Subcutaneous abdominal adipose tissue (tissue), 5 donors: ENCODE measurements around the gene TGM3.

Experiments
- H3K27ac ChIP-seq: one replicate; pipeline ENCODE4 v1.7.0; 2013; ENCODE audit warnings: low read depth, mild to moderate bottlenecking, inconsistent platforms, low read length, moderate library complexity
- H3K27me3 ChIP-seq, 5 donors: one replicate each; pipeline ENCODE4 v1.7.0; 2013; ENCODE audit warnings: low read length in 5 of 5, inconsistent platforms in 1 of 5; ENCODE audit not compliant: control insufficient read depth in 5 of 5, insufficient read depth in 4 of 5
- H3K36me3 ChIP-seq, 5 donors: one replicate each; pipeline ENCODE4 v1.7.0; 2013; ENCODE audit warnings: low read length in 5 of 5; ENCODE audit not compliant: control insufficient read depth in 5 of 5, insufficient read depth in 5 of 5
- H3K4me1 ChIP-seq, 5 donors: one replicate each; pipeline ENCODE4 v1.7.0; 2013; ENCODE audit warnings: low read length in 5 of 5, mild to moderate bottlenecking in 3 of 5, moderate library complexity in 1 of 5; ENCODE audit not compliant: control insufficient read depth in 5 of 5, insufficient read depth in 5 of 5
- H3K4me3 ChIP-seq, 5 donors: one replicate each; pipeline ENCODE4 v1.7.0; 2013; ENCODE audit warnings: low read length in 5 of 5, low read depth in 1 of 5
- H3K9ac ChIP-seq, 5 donors: one replicate each; pipeline ENCODE4 v1.7.0; 2013; ENCODE audit warnings: low read length in 5 of 5, mild to moderate bottlenecking in 4 of 5, moderate library complexity in 3 of 5
- H3K9me3 ChIP-seq, 5 donors: one replicate each; pipeline ENCODE4 v1.7.0; 2013; ENCODE audit warnings: low read length in 5 of 5; ENCODE audit not compliant: control insufficient read depth in 5 of 5
- donor health status: healthy.
- donor health status: healthy.
- donor health status: healthy.
- donor health status: healthy.
- donor health status: healthy.

TGM3 gene

DNA sequence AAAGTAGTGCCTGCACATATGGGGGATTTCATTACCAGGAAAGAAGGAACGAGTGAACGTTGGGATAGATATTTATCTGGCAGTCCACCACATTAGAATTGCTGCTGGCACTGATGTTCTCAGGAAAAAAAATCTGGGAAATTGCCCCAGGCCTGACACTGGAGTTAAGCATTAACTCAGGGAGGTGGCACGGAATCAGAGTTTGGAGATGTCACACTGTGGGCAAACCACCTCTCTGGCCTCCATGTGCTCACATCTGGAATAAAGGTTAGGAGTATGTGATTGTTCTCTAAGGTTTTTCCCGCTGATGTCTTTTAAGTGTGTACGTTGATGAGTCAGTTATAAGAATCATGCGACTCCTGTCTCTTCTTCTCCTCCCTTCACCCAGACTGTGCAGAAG, 7.9 kb downstream of the TGM3 start:
- Histone ChIP-seq H3K9me3 (no peaks in the 10 kb centered on the region), H3K4me3 (no peak overlapping the region), H3K27me3 (no peaks in the 10 kb centered on the region), H3K36me3 (no peaks in the 10 kb centered on the region), H3K27ac (no peak overlapping the region), H3K4me1 (peaks cover 0 to 28% (median 20%) of the 10 kb centered on the region in 5 donors), H3K9ac (no peak overlapping the region)

DNA sequence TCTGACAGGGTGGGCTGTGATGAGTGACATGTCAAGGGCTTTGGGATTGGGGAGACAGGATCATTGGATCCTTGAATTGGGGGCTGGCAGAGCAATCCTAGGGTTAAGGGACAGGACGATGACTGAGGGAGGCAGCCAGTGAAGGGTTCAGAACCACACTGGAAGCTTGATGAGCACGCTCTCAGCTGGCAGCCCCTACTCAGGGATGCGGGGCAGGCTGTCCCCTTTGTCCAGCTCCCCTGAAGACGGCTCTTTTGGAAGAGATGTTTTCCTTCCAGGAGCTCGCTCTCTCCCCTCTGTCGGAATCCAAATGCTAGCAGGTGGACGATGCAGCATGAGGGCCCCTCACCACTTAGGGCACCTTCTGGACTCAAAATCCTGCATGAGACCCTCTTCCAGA, 8.4 kb downstream of the TGM3 start:
- Histone ChIP-seq H3K4me3 (no peak overlapping the region), H3K36me3 (no peaks in the 10 kb centered on the region), H3K27ac (no peak overlapping the region), H3K27me3 (no peaks in the 10 kb centered on the region), H3K9ac (no peak overlapping the region), H3K9me3 (no peaks in the 10 kb centered on the region), H3K4me1 (peaks cover 0 to 23% (median 15%) of the 10 kb centered on the region in 5 donors)

DNA sequence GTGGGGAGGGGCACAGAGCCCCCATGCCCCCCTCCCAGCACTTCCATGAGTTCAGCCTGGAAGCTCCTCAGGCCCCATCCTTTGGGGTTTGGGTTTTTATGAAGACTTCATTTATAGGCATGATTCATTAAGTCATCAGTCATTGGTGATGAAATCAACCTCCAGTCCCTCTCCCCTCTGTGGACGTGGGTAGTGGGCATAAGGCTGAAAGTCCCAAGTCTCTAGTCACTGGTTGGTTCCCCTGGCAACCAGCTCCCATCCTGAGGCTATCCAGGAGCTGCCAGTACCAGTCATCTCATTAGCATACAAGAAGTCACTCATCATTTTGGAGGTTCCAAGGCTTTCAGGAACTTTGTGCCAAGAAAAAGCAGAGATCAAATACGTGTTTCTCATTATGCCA, 9.2 kb downstream of the TGM3 start:
- Histone ChIP-seq H3K9me3 (no peaks in the 10 kb centered on the region), H3K27me3 (no peaks in the 10 kb centered on the region), H3K4me3 (no peak overlapping the region), H3K9ac (no peak overlapping the region), H3K36me3 (no peaks in the 10 kb centered on the region), H3K27ac (no peak overlapping the region), H3K4me1 (peaks cover 0 to 18% (median 9%) of the 10 kb centered on the region in 5 donors)

DNA sequence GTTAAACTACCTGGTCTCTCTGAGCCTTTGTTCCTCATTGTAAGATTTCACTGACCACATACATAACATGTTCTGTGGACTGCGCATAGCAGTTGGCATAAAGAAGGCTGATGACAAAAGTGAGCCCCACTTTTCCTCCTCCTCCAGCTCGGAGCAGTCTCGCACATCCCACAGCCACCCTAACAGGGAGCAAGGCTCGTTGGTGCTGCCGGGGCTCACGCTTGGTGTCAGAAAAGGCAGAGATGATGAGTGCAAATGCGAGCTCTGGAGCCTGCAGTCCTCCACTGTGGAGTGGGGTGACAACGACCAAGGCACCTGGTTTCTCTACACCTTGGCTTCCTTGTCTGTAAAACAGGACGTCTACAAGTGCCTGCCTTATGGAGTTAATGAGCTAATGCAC, 9.7 kb downstream of the TGM3 start:
- no peak overlapping the region for H3K4me3 ChIP-seq
- no peak overlapping the region for H3K9ac ChIP-seq
- H3K4me1 ChIP-seq = peaks cover 0 to 14% (median 9%) of the 10 kb centered on the region in 5 donors
- H3K36me3 ChIP-seq = no peaks in the 10 kb centered on the region
- H3K27me3 ChIP-seq = no peaks in the 10 kb centered on the region
- H3K27ac ChIP-seq = no peak overlapping the region
- H3K9me3 ChIP-seq = no peaks in the 10 kb centered on the region

DNA sequence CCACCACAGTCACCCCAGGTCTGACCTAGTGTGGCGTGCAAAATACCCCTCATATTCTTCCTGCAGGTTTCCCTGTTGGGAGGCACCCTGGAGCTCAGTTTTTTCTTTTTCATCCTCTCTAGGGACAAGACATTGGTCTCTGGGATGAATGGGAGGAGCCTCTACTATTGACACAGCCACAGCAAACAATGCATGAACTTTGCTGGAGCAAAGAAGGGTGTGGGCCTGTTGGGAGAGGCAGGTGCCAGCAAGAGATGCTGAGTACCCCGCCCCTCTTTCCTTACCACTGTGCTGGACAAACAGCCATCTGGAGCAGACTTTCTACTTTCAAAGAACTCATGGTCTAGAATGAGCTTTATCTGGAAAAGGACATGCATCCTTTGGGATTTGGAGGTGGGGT, 10.1 kb downstream of the TGM3 start:
- no peaks in the 10 kb centered on the region for H3K36me3 ChIP-seq
- no peaks in the 10 kb centered on the region for H3K27me3 ChIP-seq
- no peak overlapping the region for H3K4me3 ChIP-seq
- no peaks in the 10 kb centered on the region for H3K9me3 ChIP-seq
- H3K4me1 ChIP-seq = peaks cover 0 to 9% (median 9%) of the 10 kb centered on the region in 5 donors
- H3K27ac ChIP-seq = no peak overlapping the region
- H3K9ac ChIP-seq = no peak overlapping the region

DNA sequence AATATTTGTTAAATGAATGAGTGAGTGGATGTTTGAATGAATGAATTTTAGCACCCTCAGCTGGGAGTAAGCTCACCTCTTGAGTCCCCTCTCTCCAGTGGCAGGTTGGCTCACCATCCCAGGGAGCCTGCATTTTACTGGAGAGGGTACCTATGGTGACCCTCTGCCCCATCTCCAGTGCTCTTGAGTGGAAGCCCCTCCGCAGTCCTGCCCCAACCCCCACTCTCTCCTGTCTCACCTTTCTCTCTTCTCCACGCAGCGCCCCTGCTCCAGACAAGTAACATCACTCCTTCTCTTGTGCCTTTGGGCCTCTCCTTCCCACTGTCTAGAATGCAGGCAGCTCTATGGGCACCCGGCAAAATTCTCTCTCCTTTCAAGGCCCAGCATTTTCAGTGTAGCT, 11.3 kb downstream of the TGM3 start:
- H3K9ac ChIP-seq = no peak overlapping the region
- no peak overlapping the region for H3K27ac ChIP-seq
- H3K36me3 ChIP-seq = no peaks in the 10 kb centered on the region
- H3K9me3 ChIP-seq = no peaks in the 10 kb centered on the region
- no peaks in the 10 kb centered on the region for H3K27me3 ChIP-seq
- H3K4me1 ChIP-seq = peaks cover 0 to 6% (median 0%) of the 10 kb centered on the region in 5 donors
- no peak overlapping the region for H3K4me3 ChIP-seq

DNA sequence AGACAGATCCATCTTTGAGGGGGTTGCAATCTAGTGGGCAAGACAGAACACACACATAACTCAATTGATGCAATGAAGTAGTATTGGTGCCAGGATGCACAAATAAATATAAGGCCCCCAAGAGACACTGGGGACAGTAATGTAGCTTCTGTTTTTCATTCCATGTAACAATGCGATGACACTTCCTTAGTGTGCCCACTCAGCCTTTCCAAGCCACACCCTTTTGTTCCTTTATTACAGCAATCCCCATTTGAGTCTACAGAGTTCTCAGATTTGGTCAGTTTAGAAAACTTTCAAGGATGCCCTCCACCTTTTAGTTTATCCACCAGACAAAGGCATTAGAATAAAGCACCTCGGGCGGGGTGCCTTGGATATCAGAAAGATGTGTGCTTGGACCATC, 15.5 kb downstream of the TGM3 start:
- peaks cover 0 to 21% (median 18%) of the 10 kb centered on the region in 5 donors for H3K4me1 ChIP-seq
- no peaks in the 10 kb centered on the region for H3K9me3 ChIP-seq
- H3K4me3 ChIP-seq = no peak overlapping the region
- no peaks in the 10 kb centered on the region for H3K36me3 ChIP-seq
- H3K27ac ChIP-seq = no peak overlapping the region
- H3K9ac ChIP-seq = no peak overlapping the region
- no peaks in the 10 kb centered on the region for H3K27me3 ChIP-seq

DNA sequence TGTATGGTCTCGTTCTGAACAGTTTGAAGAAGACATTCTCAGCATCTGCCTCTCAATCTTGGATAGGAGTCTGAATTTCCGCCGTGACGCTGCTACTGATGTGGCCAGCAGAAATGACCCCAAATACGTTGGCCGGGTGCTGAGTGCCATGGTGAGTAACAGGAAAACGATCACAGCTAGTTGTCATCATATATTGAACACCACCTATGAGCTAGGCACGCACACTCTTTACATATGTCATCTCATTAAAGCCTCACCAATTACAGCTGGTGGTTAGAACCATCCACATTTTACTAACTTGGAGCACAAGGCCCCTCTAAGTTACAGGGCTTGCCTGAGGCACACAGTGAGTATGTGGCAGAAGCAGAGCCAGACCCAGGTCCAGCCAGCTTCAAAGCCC, 17.1 kb downstream of the TGM3 start:
- H3K9ac ChIP-seq = no peak overlapping the region
- H3K4me3 ChIP-seq = no peak overlapping the region
- no peaks in the 10 kb centered on the region for H3K9me3 ChIP-seq
- no peak overlapping the region for H3K27ac ChIP-seq
- no peaks in the 10 kb centered on the region for H3K36me3 ChIP-seq
- peaks cover 0 to 21% (median 18%) of the 10 kb centered on the region in 5 donors for H3K4me1 ChIP-seq
- H3K27me3 ChIP-seq = no peaks in the 10 kb centered on the region

DNA sequence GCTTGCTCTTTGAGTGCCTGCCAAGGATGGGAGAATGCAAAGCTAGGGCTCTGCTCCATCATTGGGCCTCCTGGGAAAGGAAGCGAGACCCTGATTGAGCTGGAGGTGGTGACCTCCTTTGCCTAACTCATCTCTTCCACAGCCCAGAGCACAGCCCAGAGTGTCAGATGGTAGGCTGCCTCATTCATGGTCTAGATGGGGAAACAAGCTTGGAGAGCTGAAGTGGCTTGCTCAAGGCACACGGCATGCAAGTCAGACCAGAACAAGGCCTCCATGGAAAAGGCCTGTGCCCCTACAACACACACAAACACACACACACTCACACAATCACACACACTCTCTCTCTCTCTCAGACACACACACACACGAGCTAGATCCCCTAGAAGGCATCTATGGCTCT, 17.5 kb downstream of the TGM3 start:
- H3K27me3 ChIP-seq = no peaks in the 10 kb centered on the region
- H3K9me3 ChIP-seq = no peaks in the 10 kb centered on the region
- peaks cover 0 to 21% (median 18%) of the 10 kb centered on the region in 5 donors for H3K4me1 ChIP-seq
- H3K4me3 ChIP-seq = no peak overlapping the region
- H3K27ac ChIP-seq = no peak overlapping the region
- no peaks in the 10 kb centered on the region for H3K36me3 ChIP-seq
- no peak overlapping the region for H3K9ac ChIP-seq

DNA sequence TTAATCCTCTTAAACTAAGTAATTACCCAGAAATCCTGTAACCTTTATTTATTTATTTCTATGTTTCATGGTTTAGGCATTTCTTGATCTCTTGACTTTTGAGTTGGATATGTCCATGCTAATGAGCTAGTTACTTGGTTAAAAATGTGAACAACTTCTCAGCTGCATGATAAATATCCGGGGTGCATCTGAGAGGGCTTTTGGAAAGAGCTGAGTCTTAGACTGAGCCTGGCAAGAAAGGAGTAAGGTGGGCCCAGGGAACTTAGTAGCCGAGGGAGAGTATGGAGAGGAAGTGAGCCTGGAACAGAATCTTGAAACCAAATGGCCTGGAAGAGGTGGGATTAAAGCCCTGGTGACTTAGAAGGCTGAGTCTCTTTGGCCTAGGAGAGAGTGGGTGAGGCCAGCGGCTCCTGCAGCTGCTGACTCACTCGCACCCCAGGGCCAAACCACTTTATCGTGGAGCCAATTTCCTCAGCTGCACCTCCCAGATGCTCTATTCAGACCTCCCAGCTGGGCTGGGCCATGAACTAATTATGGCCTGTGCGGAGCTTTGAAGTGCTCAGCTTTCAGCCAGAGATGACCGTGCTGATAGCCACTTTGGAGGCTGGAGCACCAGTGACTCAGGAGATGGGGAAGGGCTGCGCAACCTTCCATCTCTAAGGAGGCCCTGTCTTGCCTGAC, 19.1 kb downstream of the TGM3 start:
- H3K9ac ChIP-seq = no peak overlapping the region
- H3K9me3 ChIP-seq = peaks cover 0 to 5% (median 0%) of the 10 kb centered on the region in 5 donors
- H3K27ac ChIP-seq = peak overlapping the region; percentile 78
- no peak overlapping the region for H3K4me3 ChIP-seq
- H3K27me3 ChIP-seq = no peaks in the 10 kb centered on the region
- peaks cover 0 to 28% (median 26%) of the 10 kb centered on the region in 5 donors for H3K4me1 ChIP-seq
- no peaks in the 10 kb centered on the region for H3K36me3 ChIP-seq
